Left lung (tissue), 10 donors: ENCODE results near the gene KCTD12. TPM values are rescaled to one million over a fixed set of nuclear protein-coding genes. Genes with fewer than 3 reads are reported as not detected.
A peak's percentile ranks its signal among the peaks of the same experiment; 100 is the strongest.

ENCODE experiments used
- ATAC-seq: fragments of 200-7000 bp; cut with Tn5 transposase; one replicate; pipeline ENCODE4 v1.9.1; 2020; ENCODE audit warnings: moderate library complexity
- DNase-seq, 4 donors: peaks; one replicate each; pipeline ENCODE4 v3.0.0-alpha.2; 2013 to 2020
- H3K27ac ChIP-seq, 2 donors: fragments of 200-600 bp; sonication (generic) in 1 of 2; one replicate each; pipeline versions ENCODE4 v1.5.0 to v1.8.0; 2020 to 2021
- H3K27me3 ChIP-seq, 2 donors: fragments of 200-600 bp; sonication (generic) in 1 of 2; one replicate each; pipeline versions ENCODE4 v1.5.0 to v1.8.0; 2020 to 2021
- H3K36me3 ChIP-seq, 2 donors: fragments of 200-600 bp; sonication (generic) in 1 of 2; one replicate each; pipeline versions ENCODE4 v1.5.0 to v1.8.0; 2020 to 2021
- H3K4me1 ChIP-seq, 2 donors: fragments of 200-600 bp; one replicate each; pipeline ENCODE4 v1.8.0; 2021
- H3K4me3 ChIP-seq, 2 donors: fragments of 200-600 bp; sonication (generic) in 1 of 2; one replicate each; pipeline versions ENCODE4 v1.5.0 to v1.8.0; 2020 to 2021; ENCODE audit warnings: mild to moderate bottlenecking in 1 of 2
- H3K9me3 ChIP-seq, 2 donors: fragments of 200-600 bp; sonication (generic) in 1 of 2; one replicate each; pipeline versions ENCODE4 v1.5.0 to v1.8.0; 2020 to 2021
- CTCF ChIP-seq, 2 donors: fragments of 200-600 bp; sonication (generic) in 1 of 2; IDR thresholded peaks; one replicate each; pipeline versions ENCODE4 v1.5.0 to v1.8.0; 2021; ENCODE audit warnings: antibody characterized with exemption in 2 of 2
- intact Hi-C, 2 donors: fragments of 100-400 bp; cut with DNase I; formaldehyde crosslinking; loops; one replicate each; pipeline versions ENCODE4 v1.11.2 to v1.14.2; 2022
- polyA plus RNA-seq, 6 donors: library from polyadenylated mRNA; unstranded; fragments of 120-200 nt; gene quantifications; one replicate each; pipeline ENCODE4 v1.2.1, GENCODE V29; 2013; ENCODE audit not compliant: insufficient read length in 6 of 6
- total RNA-seq, 2 donors: library from RNA; stranded (reverse); fragmentation: NEBNext Ultra II Directional; extraction: Animal tissue kit (Norgen Biotek cat#: 25700); gene quantifications; one replicate each; pipeline ENCODE4 v1.2.1, GENCODE V29; 2021
- donor health status: DM: no; HTN: yes; CAD: no.
- donor health status: DM: no; HTN: no; CAD: no.

The KCTD12 gene
- total and polyA plus RNA-seq, 8 donors = 153 to 234 (median 180) TPM

- Histone ChIP-seq H3K4me3 (no peak overlapping the region), H3K9me3 (no peaks in the 10 kb centered on the region), H3K36me3 (no peaks in the 10 kb centered on the region), H3K27me3 (no peaks in the 10 kb centered on the region), H3K27ac (no peak overlapping the region), H3K4me1 (no peaks in the 10 kb centered on the region)
- DNase-seq (no peak), ATAC-seq (no peak)
- no peak for TF ChIP-seq CTCF (IDR thresholded peaks at IDR 0.05)
- intact Hi-C loops = no loop called here
Measured at GRCh38 chr13:76861859-76862258, 24.3 kb downstream of the KCTD12 start.

GRCh38 chr13:76860706-76861105, 25.5 kb downstream of the KCTD12 start:
- TF ChIP-seq CTCF (IDR thresholded peaks at IDR 0.05) = no peak
- Histone ChIP-seq H3K4me1 (no peaks in the 10 kb centered on the region), H3K36me3 (no peaks in the 10 kb centered on the region), H3K27me3 (no peaks in the 10 kb centered on the region), H3K4me3 (no peak overlapping the region), H3K9me3 (no peaks in the 10 kb centered on the region), H3K27ac (no peak overlapping the region)
- intact Hi-C loops = no loop called here
- no peak for ATAC-seq
- no peak for DNase-seq

GRCh38 chr13:76854894-76855293, 31.3 kb downstream of the KCTD12 start:
- no peak for TF ChIP-seq CTCF (IDR thresholded peaks at IDR 0.05)
- no peak overlapping the region for H3K4me3 ChIP-seq
- H3K4me1 ChIP-seq = peaks cover 2 to 3% of the 10 kb centered on the region in 2 donors
- H3K36me3 ChIP-seq = no peaks in the 10 kb centered on the region
- DNase-seq = no peak
- H3K9me3 ChIP-seq = no peaks in the 10 kb centered on the region
- H3K27me3 ChIP-seq = no peaks in the 10 kb centered on the region
- H3K27ac ChIP-seq = no peak overlapping the region
- peak; percentile 20 for ATAC-seq
- intact Hi-C loops = no loop called here

GRCh38 chr13:76853921-76854608, 32.1 kb downstream of the KCTD12 start:
- DNase-seq (no peak), ATAC-seq (no peak)
- Histone ChIP-seq H3K27me3 (no peaks in the 10 kb centered on the region), H3K36me3 (no peaks in the 10 kb centered on the region), H3K27ac (peak overlapping the region in 1 of 2 donors; percentile 2), H3K9me3 (no peaks in the 10 kb centered on the region), H3K4me1 (peaks cover 2 to 3% of the 10 kb centered on the region in 2 donors), H3K4me3 (no peak overlapping the region)
- TF ChIP-seq CTCF (IDR thresholded peaks at IDR 0.05) = no peak
- intact Hi-C loops = no loop called here

GRCh38 chr13:76853481-76853880, 32.7 kb downstream of the KCTD12 start:
- Histone ChIP-seq H3K27me3 (no peaks in the 10 kb centered on the region), H3K36me3 (no peaks in the 10 kb centered on the region), H3K4me1 (peaks cover 2 to 3% of the 10 kb centered on the region in 2 donors), H3K4me3 (no peak overlapping the region), H3K27ac (peak overlapping the region in 1 of 2 donors; percentile 2), H3K9me3 (no peaks in the 10 kb centered on the region)
- DNase-seq (no peak), ATAC-seq (no peak)
- intact Hi-C loops = no loop called here
- no peak for TF ChIP-seq CTCF (IDR thresholded peaks at IDR 0.05)
